Mesodermal cell (in vitro differentiated cells): ENCODE results near the gene ARMH1.
"Not testable (repeated sequence)": the region's sequence is repeated elsewhere in the genome, so short reads cannot be mapped to it uniquely, and the experiment has no call there.

Experiments
- H3K27ac ChIP-seq: 2 replicates; pipeline ENCODE4 v1.7.0; 2013; ENCODE audit warnings: mild to moderate bottlenecking, low read depth, low read length, moderate library complexity; ENCODE audit not compliant: severe bottlenecking
- H3K36me3 ChIP-seq: 2 replicates; pipeline ENCODE4 v1.7.1; 2013; ENCODE audit warnings: mild to moderate bottlenecking, low read length, moderate library complexity; ENCODE audit not compliant: control insufficient read depth, insufficient read depth
- H3K4me1 ChIP-seq: one replicate; pipeline ENCODE4 v1.7.1; 2013; ENCODE audit warnings: mild to moderate bottlenecking, low read length; ENCODE audit not compliant: insufficient read depth, control insufficient read depth, poor library complexity, severe bottlenecking
- H3K4me3 ChIP-seq: 2 replicates; pipeline ENCODE4 v1.7.0; 2013; ENCODE audit warnings: low read length, control low read depth, mild to moderate bottlenecking; ENCODE audit not compliant: insufficient read depth, poor library complexity, severe bottlenecking; ENCODE audit errors: extremely low read depth
- H3K9me3 ChIP-seq: 2 replicates; pipeline ENCODE4 v1.7.1; 2013; ENCODE audit warnings: mild to moderate bottlenecking, low read length, moderate library complexity; ENCODE audit not compliant: control insufficient read depth
- WGBS, 2 experiments: methylation state at CpG; one replicate each; pipeline ENCODE4 v1.1.5; 2013; ENCODE audit warnings: missing lambda C conversion rate in 2 of 2; ENCODE audit not compliant: insufficient coverage in 2 of 2; 5-methylcytosine and 5-hydroxymethylcytosine counted together

The ARMH1 gene

DNA sequence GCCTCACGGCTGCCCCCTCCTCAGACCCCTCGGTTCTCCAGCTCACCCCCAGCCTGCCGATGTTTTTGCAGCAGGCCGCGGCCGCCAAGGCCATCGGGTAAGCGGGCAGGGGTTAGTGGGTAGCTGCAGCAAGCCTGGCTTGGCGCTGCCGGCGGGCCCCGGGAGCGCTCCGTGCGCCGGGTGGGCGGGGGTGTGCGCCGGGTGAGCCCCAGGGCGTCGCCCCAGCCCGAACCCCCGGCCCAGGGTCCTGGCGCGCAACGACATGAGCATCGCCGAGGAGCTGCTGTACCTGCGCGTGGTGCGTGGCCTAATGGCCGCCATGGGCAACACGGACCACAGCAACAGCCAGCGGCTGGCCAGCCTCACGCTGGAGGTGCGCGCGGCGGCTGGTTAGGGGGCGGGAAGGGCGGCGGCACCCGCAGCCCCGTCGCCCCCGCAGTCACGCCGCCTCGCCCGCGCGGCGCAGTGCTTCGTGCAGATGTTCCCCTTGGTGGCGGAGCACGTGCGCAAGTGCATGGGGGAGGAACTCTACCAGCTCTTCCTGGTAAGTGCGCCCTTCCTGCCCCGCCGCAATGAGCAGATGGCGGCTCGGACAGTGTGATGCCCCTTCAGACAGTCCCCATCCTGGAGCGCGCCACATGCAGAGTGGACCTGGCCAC is 49.9 kb downstream of the ARMH1 start:
- H3K27ac ChIP-seq = no peak overlapping the region
- 97 to 98% methylated on average over 57 to 63 of the region's 64 CpGs for WGBS, 2 experiments
- H3K9me3 ChIP-seq = no peaks in the 10 kb centered on the region
- H3K4me3 ChIP-seq = no peak overlapping the region
- no peaks in the 10 kb centered on the region for H3K4me1 ChIP-seq
- H3K36me3 ChIP-seq = no peaks in the 10 kb centered on the region

DNA sequence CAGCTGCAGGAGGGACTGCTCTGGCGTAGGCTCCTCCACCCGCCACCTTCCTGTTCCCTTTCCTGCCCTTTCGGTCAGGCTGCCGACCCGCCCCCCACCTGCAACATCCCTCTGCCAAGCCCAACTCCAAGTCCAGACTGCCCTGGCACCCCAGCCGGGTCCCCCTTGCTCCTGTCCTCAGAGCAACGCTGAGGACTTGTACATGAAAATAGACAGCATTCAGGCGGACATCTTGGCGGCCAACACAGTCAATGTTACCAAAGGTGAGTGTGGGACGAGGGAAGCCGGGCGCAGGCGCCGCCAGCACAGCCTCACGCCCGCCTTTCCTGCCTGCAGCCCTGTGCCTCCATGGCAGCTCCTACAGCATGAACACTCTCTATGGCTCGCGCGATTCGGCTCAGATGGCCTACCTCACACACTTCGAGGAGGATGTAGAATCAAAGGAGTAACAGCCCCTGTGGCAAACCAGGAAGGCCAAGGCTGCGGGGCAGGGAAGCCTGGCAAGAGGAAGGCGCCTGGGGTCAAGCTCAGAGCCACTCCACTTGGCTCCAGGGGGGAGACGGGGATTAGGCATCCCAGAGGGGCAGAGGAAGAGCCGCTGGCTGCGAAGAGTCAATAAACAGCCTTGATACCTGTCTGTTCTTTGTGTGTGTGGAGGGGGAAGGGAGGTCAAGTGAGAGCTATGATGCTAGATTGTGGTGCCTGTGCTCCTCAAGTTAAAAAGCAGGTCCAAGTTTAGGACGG is 50.6 kb downstream of the ARMH1 start:
- no peaks in the 10 kb centered on the region for H3K36me3 ChIP-seq
- 94 to 95% methylated on average over 26 to 27 of the region's 27 CpGs for WGBS, 2 experiments
- no peaks in the 10 kb centered on the region for H3K4me1 ChIP-seq
- H3K27ac ChIP-seq = no peak overlapping the region
- H3K9me3 ChIP-seq = no peaks in the 10 kb centered on the region
- H3K4me3 ChIP-seq = no peak overlapping the region

DNA sequence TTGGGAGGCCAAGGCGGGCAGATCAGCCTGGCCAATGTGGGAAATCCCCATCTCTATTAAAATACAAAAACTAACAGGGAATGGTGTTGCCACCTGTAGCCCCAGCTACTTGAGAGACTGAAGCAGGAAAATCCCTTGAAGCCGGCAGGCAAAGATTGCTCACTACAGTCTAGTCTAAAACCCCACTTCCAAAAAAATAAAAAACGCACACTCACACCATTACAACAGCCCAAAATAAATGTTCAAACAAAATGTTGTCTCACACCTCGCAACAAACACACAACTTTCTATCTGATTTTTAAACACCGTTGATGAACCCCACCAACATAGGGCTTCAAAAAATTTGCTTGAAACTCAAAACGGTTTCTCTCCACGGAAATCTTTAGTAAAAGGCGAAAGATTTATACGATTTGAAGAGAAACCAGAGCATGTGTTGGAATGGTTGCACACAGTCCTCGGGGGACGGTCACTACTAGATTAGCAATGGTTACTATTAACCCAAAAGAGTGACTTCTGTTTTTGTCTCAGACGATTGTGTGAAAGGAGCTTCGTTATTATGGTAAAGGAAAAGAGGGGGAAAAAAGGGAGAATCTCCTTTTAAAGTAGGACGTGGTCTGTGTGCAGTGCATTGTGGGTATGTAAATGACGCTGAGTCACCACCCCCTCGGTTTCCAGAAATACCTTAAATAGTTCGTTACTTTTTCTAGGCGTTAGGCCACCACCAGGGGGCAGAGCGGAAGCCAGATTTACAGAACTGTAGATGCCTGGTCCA is 56.4 kb downstream of the ARMH1 start, which contains the start of gene RNU5D-1:
TSS of gene RNU5D-1 (minus strand) at position 430 of the 772 bp plus-strand sequence.
- Histone ChIP-seq H3K4me3 (no peak within 1 kb of the TSS), H3K4me1 (no peaks in the 10 kb centered on the region), H3K27ac (peak within 1 kb of the TSS; percentile 97), H3K36me3 (no peaks in the 10 kb centered on the region), H3K9me3 (no peaks in the 10 kb centered on the region)
- 21 to 29% methylated on average over 10 to 14 of the region's 19 CpGs for WGBS, 2 experiments

DNA sequence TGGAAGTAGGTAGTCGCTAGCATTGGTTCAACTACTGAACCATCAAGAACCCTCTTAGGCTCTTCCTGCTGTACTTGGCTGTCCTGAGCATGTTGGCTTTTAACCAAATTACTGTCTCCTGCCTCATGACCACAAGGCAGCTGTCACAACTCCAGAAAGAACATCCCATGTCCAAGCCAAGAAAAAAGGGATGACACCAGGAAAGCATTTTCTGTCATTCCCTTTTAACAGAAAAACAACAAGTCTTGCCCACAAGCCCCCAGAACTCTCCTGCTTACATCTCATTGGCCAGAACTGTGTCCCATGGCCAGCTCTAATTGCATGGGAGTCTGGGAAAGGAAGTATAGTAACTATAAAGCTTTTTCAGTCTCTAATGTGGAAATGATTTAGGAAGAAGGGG is 58.9 kb downstream of the ARMH1 start:
- WGBS, 2 experiments = 100% methylated on average over 1 of the region's 1 CpG; no CpG with 5 or more reads in 1 of the 2 experiments

DNA sequence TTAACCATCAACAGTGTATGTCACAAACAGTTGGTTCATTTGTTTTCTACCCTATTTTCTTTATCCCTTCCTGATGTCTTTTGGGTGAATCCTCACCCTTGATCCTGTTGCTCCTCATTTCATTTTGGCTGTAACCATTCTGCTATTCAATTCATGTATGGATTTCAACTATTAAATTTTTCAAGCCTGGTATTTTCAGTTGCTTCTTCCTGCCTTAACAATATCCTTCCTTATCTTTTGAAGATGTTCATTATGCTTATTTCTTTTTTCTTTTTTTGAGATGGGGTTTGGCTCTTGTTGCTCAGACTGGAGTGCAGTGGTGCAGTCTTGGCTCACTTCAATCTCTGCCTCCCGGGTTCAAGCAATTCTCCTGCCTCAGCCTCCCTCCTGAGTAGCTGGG is 59.3 kb downstream of the ARMH1 start:
- Histone ChIP-seq H3K27ac (no peak overlapping the region), H3K36me3 (no peaks in the 10 kb centered on the region), H3K4me3 (no peak overlapping the region), H3K4me1 (no peaks in the 10 kb centered on the region), H3K9me3 (no peaks in the 10 kb centered on the region)
- 100% methylated on average over 1 of the region's 1 CpG; no CpG with 5 or more reads in 1 of the 2 experiments for WGBS, 2 experiments

More for the DNA sequence above, 58.9 kb downstream of the ARMH1 start:
- no peak overlapping the region for H3K4me3 ChIP-seq
- H3K27ac ChIP-seq = no peak overlapping the region
- H3K36me3 ChIP-seq = no peaks in the 10 kb centered on the region
- no peaks in the 10 kb centered on the region for H3K9me3 ChIP-seq
- no peaks in the 10 kb centered on the region for H3K4me1 ChIP-seq

DNA sequence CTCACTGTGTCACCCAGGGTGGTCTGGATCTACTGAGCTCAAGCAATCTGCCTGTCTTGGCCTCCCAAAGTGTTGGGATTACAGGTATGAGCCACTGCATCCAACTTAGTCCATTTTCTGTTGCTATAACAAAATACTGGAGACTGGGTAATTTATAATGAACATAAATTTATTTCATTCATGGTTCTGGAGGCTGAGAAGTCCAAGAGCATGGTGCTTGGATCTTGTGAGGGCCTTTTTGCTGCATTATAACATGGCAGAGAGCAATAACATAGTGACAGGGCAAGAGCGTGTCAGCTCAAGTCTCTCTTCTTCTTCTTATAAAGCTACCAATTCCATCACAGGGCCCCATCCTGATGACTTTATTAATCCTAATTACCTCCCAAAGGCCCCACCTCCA is 61.5 kb downstream of the ARMH1 start:
- no CpG with 5 or more reads among the region's 1 CpG for WGBS, 2 experiments
- Histone ChIP-seq H3K9me3 (no peaks in the 10 kb centered on the region), H3K27ac (no peak overlapping the region), H3K4me3 (no peak overlapping the region), H3K4me1 (peaks cover 4% of the 10 kb centered on the region), H3K36me3 (peaks cover 4% of the 10 kb centered on the region)

DNA sequence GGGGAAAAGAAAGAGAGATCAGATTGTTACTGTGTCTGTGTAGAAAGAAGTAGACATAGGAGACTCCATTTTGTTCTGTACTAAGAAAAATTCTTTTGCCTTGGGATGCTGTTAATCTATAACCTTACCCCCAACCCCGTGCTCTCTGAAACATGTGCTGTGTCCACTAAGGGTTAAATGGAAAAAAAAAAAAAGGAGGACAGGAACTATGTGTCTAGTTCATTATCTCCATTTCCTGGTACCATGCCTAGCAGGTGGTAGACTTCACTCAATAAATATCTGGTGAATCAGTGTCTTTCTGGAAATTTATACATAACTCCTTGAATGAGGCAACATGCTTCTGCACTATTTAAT is 64.4 kb downstream of the ARMH1 start:
- H3K4me1 ChIP-seq, H3K9me3 ChIP-seq, H3K27ac ChIP-seq: not testable (repeated sequence)
- no CpG with 5 or more reads among the region's 1 CpG for WGBS, 2 experiments
- H3K36me3 ChIP-seq = peaks cover 27% of the 10 kb centered on the region
- peak overlapping the region; percentile 78 for H3K4me3 ChIP-seq

DNA sequence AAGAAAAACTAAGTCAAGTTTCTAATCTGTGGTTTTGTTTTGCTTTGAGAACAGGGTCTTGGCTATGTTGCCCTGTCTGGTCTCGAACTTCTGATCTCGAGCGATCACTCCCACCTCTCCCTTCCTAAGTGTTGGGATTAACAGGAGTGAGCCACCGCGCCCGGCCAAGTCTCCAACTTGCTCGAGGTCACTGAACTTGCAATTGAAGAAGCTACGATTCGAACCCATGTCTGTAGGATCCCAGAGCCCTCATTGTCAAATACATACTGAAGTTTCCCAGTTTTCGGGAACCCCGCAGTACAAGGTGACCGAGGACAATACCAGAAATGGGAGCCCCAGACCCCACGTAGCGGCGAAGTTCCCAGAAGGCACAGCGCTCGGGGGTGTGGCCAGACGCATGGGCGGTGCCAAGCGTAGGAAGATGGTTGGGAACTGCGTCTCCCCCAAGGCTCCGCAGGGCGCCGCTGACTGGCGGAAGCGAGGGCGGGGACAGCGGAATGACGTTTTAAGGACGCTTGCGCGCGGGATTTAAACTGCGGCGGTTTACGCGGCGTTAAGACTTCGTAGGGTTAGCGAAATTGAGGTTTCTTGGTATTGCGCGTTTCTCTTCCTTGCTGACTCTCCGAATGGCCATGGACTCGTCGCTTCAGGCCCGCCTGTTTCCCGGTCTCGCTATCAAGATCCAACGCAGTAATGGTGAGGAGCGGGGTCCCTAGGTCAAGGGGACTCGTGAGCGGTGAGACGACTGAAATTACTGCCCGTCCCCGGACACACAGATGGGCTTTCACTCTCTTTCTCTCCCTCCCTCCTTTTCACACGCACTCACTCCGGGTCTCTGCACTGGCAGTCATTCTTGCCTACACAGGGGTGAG is 65.0 kb downstream of the ARMH1 start, which contains the start of gene KIF2C:
TSS of gene KIF2C (plus strand) at position 531 of the 872 bp plus-strand sequence. CDS start at position 627, 96 bp downstream.
- Histone ChIP-seq H3K4me1 (peaks cover 6% of the 10 kb centered on the region), H3K27ac (peak within 1 kb of the TSS; percentile 11), H3K9me3 (no peaks in the 10 kb centered on the region), H3K36me3 (peaks cover 33% of the 10 kb centered on the region), H3K4me3 (peak within 1 kb of the TSS; percentile 78)
- 4 to 6% methylated on average over 37 to 57 of the region's 57 CpGs for WGBS, 2 experiments

DNA sequence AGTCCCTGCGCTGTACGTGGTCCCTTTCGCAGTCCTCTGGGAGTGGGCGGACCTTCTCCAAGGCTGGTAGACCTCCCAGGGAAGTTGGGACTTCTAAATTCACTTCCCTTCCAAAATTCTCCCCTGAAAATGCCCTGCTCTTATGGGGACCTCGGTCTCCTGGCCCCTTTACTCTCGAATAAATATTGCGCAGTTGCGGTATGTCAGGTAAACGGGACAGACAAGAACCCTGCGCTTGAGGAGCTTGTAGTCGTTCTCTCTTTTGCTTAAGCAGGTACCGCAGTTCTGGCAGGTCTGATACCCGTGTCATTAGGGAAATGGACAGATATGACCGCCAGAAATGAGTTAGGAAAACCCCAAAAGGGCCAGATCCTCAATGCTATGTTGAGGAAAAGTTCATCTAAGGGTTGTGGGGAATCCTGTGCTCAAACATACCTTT is 65.7 kb downstream of the ARMH1 start:
- Histone ChIP-seq H3K4me3 (peak overlapping the region; percentile 78), H3K36me3 (peaks cover 38% of the 10 kb centered on the region), H3K27ac (peak overlapping the region; percentile 11), H3K9me3 (no peaks in the 10 kb centered on the region), H3K4me1 (peaks cover 6% of the 10 kb centered on the region)
- 2 to 3% methylated on average over 11 to 14 of the region's 14 CpGs for WGBS, 2 experiments

DNA sequence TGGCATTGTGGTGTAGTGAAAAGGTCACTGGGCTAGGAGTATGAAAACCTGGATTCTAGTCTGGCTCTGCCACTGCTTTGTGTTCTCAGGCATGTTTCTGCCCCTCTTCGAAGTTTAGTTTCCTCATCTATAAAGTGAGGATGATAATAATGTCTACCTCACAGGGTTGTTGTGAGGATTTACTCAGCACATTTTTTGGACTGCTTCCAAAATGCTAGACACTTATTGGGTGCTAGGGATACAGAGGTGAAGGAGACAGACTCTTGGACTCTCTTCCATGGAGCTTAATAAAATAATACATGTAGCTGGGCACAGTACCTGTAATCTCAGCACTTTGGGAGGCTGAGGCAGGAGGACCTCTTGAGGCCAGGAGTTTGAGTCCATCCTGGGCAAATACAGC is 68.7 kb downstream of the ARMH1 start:
- H3K36me3 ChIP-seq = peaks cover 67% of the 10 kb centered on the region
- no peak overlapping the region for H3K27ac ChIP-seq
- H3K4me1 ChIP-seq = peaks cover 6% of the 10 kb centered on the region
- H3K4me3 ChIP-seq = no peak overlapping the region
- 100% methylated on average over 1 of the region's 1 CpG; no CpG with 5 or more reads in 1 of the 2 experiments for WGBS, 2 experiments
- H3K9me3 ChIP-seq = no peaks in the 10 kb centered on the region
